Osteocyte (in vitro differentiated cells): ENCODE results near the gene SEMA6B. TPM values are rescaled to one million over a fixed set of nuclear protein-coding genes. Genes with fewer than 3 reads are reported as not detected.

Experiments
- DNase-seq: peaks from one replicate; pipeline ENCODE4 v3.0.0; 2021; ENCODE audit warnings: mixed read lengths; ENCODE audit not compliant: unreplicated experiment; ENCODE audit errors: extremely low spot score
- H3K27ac Mint-ChIP-seq: one replicate; pipeline ENCODE4 v1.8.0; 2021; ENCODE audit warnings: mild to moderate bottlenecking, mixed read lengths; ENCODE audit not compliant: unreplicated experiment
- H3K27me3 Mint-ChIP-seq: one replicate; pipeline ENCODE4 v1.8.0; 2021; ENCODE audit warnings: mixed read lengths; ENCODE audit not compliant: unreplicated experiment
- H3K36me3 Mint-ChIP-seq: one replicate; pipeline ENCODE4 v1.8.0; 2021; ENCODE audit warnings: mixed read lengths; ENCODE audit not compliant: unreplicated experiment
- H3K4me1 Mint-ChIP-seq: one replicate; pipeline ENCODE4 v1.8.0; 2021; ENCODE audit warnings: mixed read lengths; ENCODE audit not compliant: unreplicated experiment
- H3K4me3 Mint-ChIP-seq: one replicate; pipeline ENCODE4 v1.8.0; 2021; ENCODE audit warnings: mild to moderate bottlenecking, moderate library complexity, mixed read lengths; ENCODE audit not compliant: unreplicated experiment
- H3K9me3 Mint-ChIP-seq: one replicate; pipeline ENCODE4 v1.8.0; 2021; ENCODE audit warnings: mixed read lengths; ENCODE audit not compliant: unreplicated experiment
- CTCF ChIP-seq: fragments of 200-600 bp; sonication (generic); IDR thresholded peaks from 2 replicates; pipeline ENCODE4 v1.5.0; 2021; ENCODE audit warnings: antibody characterized with exemption, mild to moderate bottlenecking, moderate library complexity
- total RNA-seq: library from RNA; stranded (reverse); gene quantifications from 2 replicates; pipeline ENCODE4 v1.2.1, GENCODE V29; 2021

SEMA6B gene
- total RNA-seq, 1 donor from 2014 or later, result 6.2 TPM

- H3K4me3 Mint-ChIP-seq, result no peak overlapping the region
- no peaks in the 10 kb centered on the region for H3K27me3 Mint-ChIP-seq
- no peak for DNase-seq
- H3K4me1 Mint-ChIP-seq, result peaks cover 1% of the 10 kb centered on the region
- no peak overlapping the region for H3K27ac Mint-ChIP-seq
- no peaks in the 10 kb centered on the region for H3K9me3 Mint-ChIP-seq
- no peaks in the 10 kb centered on the region for H3K36me3 Mint-ChIP-seq
- TF ChIP-seq CTCF, result no peak
These were observed 43.1 kb downstream of the SEMA6B start for GRCh38 chr19:4516199-4516938.

- no peak for TF ChIP-seq CTCF
- Mint-ChIP-seq H3K27ac (no peak overlapping the region), H3K27me3 (no peaks in the 10 kb centered on the region), H3K36me3 (no peaks in the 10 kb centered on the region), H3K4me3 (no peak overlapping the region), H3K4me1 (no peaks in the 10 kb centered on the region), H3K9me3 (no peaks in the 10 kb centered on the region)
- DNase-seq, result no peak
These were observed 43.8 kb downstream of the SEMA6B start for GRCh38 chr19:4515732-4516131.

GRCh38 chr19:4513248-4513647, 46.2 kb downstream of the SEMA6B start:
- Mint-ChIP-seq H3K27ac (no peak overlapping the region), H3K9me3 (no peaks in the 10 kb centered on the region), H3K4me1 (no peaks in the 10 kb centered on the region), H3K27me3 (no peaks in the 10 kb centered on the region), H3K4me3 (no peak overlapping the region), H3K36me3 (no peaks in the 10 kb centered on the region)
- TF ChIP-seq CTCF, result no peak
- no peak for DNase-seq

GRCh38 chr19:4512070-4512469, 47.4 kb downstream of the SEMA6B start:
- TF ChIP-seq CTCF, result no peak

GRCh38 chr19:4511300-4512054, 48.0 kb downstream of the SEMA6B start:
- Mint-ChIP-seq H3K27me3 (no peaks in the 10 kb centered on the region), H3K4me1 (no peaks in the 10 kb centered on the region), H3K27ac (no peak overlapping the region), H3K9me3 (no peaks in the 10 kb centered on the region), H3K4me3 (no peak overlapping the region), H3K36me3 (no peaks in the 10 kb centered on the region)
- no peak for DNase-seq
- no peak for TF ChIP-seq CTCF

More at GRCh38 chr19:4512070-4512469, 47.4 kb downstream of the SEMA6B start:
- H3K27me3 Mint-ChIP-seq, result no peaks in the 10 kb centered on the region
- H3K36me3 Mint-ChIP-seq, result no peaks in the 10 kb centered on the region
- H3K9me3 Mint-ChIP-seq, result no peaks in the 10 kb centered on the region
- no peaks in the 10 kb centered on the region for H3K4me1 Mint-ChIP-seq
- no peak overlapping the region for H3K27ac Mint-ChIP-seq
- DNase-seq, result no peak
- H3K4me3 Mint-ChIP-seq, result no peak overlapping the region
